NCI-H774 (cell line): Measurements from ENCODE around the gene ME2.
"Not testable (repeated sequence)": the region's sequence is repeated elsewhere in the genome, so short reads cannot be mapped to it uniquely, and the experiment has no call there.

Source experiments
- DNase-seq: peaks from one replicate; lab custom pipeline; 2025; lab: John Stamatoyannopoulos, UW

The ME2 gene

GRCh38 chr18:50924372-50924771 lies 45.5 kb downstream of the ME2 start:
- no peak for DNase-seq

- no peak for DNase-seq
Measured at GRCh38 chr18:50926521-50926920, 47.6 kb downstream of the ME2 start.

GRCh38 chr18:50928551-50928950 lies 49.6 kb downstream of the ME2 start:
- no peak for DNase-seq

DNA sequence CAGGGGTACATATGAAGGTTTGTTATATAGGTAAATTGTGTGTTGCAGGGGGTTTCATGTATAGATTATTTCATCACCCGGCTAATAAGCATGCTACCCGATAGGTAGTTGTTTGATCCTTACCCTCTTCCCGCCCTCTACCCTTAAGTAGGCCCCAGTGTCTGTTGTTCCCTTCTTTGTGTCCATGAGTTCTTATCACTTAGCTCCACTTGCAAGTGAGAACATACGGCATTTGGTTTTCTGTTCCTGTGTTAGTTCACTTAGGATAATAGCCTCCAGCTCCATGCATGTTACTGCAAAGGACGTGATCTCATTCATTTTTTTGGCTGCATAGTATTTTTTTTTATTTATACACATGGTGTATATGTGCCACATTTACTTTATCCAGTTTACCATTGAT lies 54.8 kb downstream of the ME2 start:
- DNase-seq, result no peak

DNA sequence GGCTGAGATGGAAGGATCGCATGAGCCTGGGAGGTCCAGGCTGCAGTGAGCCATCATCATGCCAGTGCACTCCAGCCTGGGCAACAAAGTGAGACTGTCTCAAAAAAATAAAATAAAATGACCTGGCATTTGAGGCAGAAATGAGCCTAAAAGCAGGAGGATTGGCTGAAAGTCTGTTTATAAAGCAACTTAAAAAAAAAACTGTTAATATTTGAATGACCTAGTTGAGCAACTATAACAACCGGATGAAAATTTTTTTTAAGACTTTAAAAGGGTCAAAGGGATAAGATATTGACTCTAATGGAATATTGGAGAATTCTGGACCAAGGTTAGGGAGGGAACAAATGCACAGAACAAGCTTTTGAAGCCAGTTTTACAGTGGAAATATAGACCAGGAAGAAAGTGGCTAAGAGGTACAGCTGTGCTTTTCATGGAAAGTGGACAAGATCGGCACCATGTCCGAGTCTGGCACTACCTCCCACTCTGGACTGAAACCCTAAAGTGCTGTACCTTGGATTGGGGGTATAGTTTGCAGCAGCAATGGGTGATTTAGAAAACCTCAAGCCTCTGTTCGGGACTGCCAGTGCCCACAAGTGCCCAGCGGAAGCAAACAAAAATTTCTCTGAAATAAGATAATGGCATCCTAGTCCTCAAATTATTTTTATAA lies 55.8 kb downstream of the ME2 start:
- no peak for DNase-seq

DNA sequence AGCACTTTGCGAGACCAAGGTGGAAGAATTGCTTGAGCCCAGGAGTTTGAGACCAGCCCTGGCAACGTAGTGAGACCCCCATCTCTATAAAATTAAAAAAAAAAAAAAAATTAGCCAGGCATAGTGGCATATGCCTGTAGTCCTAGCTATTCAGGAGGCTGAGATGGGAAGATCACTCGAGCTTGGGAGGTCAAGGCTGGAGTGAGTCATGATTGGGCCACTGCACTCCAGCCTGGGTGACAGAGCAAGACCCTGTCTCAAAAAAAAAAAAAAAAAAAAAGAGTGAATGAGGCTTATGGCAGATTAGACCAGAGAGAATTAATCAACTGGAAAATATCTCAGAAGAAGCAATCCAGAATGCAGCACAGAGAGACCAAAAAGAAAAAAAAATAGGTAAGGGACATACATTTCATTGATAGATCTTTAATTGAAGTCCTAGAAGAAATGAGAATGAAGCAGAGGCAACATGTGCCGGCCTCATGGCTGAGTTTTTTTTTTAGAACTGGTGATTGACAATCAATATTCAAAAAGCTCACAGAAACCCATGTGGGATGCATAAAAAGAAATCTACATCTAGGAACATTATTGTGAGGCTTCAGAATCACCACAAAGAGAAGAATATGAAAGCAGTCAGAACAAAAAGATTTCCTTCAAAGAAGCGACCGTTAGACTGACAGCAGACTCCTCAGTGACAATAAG lies 56.7 kb downstream of the ME2 start:
- no peak for DNase-seq

- DNase-seq, result no peak
Measured at GRCh38 chr18:50937183-50937582, 58.3 kb downstream of the ME2 start.

- DNase-seq, result no peak
Measured at GRCh38 chr18:50938912-50939311, 60.0 kb downstream of the ME2 start.

- DNase-seq, result no peak
Measured at GRCh38 chr18:50944245-50944932, 65.5 kb downstream of the ME2 start.

DNA sequence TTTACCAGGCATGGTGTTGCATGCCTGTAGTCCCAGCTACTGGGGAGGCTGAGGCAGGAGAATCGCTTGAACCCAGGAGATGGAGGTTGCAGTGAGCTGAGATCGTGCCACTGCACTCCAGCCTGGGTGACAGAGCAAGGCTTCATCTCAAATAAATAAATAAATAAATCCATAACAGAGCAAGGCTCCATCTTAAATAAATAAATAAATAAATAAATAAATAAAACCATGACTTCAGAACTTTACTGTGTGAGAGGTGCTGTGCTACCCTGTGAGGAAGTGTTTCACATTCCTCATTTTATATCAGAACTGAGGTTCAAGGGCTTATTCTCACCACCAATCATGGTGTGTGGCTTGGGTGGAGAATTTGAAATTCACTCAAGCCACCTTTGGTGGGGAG lies 67.0 kb downstream of the ME2 start:
- DNase-seq, result not testable (repeated sequence)

DNA sequence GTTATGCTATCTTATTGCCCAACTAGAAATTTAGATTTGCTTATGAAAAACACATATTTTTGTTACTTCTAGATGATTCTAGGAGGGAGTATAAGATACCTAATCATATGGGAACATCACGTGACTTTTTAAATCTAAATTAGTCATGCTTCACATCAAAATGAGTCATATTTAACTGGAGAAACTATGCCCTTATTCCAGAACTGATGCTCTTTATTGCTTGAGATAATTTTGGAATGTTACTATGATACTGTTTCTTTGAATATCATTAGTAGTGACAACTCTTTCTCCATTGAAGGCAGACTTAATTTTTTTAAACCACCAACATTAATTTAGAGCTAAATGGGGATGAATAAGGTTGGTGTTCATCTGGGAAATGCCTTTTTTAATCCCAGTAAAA lies 69.0 kb downstream of the ME2 start:
- no peak for DNase-seq

DNA sequence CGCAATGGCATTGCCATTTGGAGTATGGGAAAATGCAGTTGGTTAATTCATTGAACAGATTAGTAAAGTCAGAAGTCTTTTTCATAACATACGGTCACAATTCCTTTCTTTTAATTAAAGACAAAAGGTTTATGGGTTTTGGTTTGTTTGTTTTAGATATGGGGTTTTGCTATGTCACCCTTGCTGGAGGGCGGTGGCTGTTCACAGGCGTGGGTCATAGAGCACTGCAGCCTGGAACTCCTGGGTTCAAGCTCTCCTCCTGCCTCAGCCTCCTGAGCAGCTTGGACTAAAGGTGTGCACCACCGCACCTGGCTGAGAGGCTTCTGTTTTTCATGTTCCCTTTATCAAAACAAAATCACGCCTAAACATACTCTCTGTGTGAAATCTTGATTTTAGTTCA lies 70.3 kb downstream of the ME2 start:
- DNase-seq, result no peak

- no peak for DNase-seq
Measured at GRCh38 chr18:50950626-50951025, 71.7 kb downstream of the ME2 start.

GRCh38 chr18:50953822-50954221 lies 74.9 kb downstream of the ME2 start:
- no peak for DNase-seq

- no peak for DNase-seq
Measured at GRCh38 chr18:50955253-50955652, 76.3 kb downstream of the ME2 start.

- no peak for DNase-seq
Measured at GRCh38 chr18:50956116-50956515, 77.2 kb downstream of the ME2 start.

GRCh38 chr18:50961974-50962373 lies 83.1 kb downstream of the ME2 start:
- DNase-seq, result no peak

- DNase-seq, result peak; percentile 86
Measured at GRCh38 chr18:50967714-50968661, 89.1 kb downstream of the ME2 start, which contains the start of gene ELAC1. Gene ELAC1 (plus strand): TSS chr18:50968040. CDS start chr18:50974405, 6,365 bp downstream.

DNA sequence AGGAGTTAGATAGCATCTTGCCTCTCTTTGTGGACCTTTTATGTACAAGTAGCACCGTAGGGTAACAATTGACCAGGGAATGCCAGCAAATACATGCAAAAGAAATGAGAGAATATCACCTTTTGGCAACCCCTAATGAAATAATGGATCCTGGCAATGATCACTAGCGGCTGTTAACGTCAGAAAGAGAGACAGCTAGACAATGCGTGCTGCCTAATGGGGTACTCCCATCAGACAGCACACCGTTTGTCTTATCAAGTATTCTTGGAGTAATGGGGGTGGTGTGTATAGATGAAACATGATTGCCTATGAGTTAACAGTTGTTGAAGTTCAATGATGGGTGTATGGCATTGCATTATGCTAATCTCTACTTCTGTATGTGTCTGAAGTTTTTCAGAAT lies 90.5 kb downstream of the ME2 start:
- no peak for DNase-seq

DNA sequence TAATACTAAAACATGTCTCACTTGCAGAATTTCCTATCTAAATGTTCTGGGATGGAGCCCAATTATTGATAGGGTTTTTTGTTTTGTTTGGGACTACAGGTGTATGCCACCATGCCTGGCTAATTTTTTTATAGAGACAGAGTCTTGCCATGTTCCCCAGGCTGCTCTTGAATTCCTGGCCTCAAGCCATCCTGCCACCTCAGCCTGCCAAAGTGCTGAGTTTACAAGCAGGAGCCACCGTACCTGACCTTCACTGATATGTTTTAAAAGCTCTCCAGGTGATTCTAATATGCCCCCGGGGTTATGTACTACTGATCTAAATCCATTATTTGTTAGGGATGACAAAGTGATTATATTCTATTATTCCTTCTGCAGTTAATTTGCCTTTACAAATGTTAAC lies 91.1 kb downstream of the ME2 start:
- DNase-seq, result no peak

GRCh38 chr18:50972404-50972803 lies 93.5 kb downstream of the ME2 start:
- not testable (repeated sequence) for DNase-seq
